ENCODE results near the gene LRRC46. TPM values are rescaled to one million over a fixed set of nuclear protein-coding genes. Genes with fewer than 3 reads are reported as not detected.

Gene LRRC46
- total RNA-seq, 4 donors from 2014 or later = 0.20 TPM; not detected in 3

- DNase-seq (no peak), ATAC-seq (no peak)
- Histone ChIP-seq H3K27me3 (peaks cover 48 to 55% (median 53%) of the 10 kb centered on the region in 3 donors), H3K9me3 (no peaks in the 10 kb centered on the region), H3K27ac (no peak overlapping the region), H3K4me3 (no peak overlapping the region), H3K36me3 (no peaks in the 10 kb centered on the region), H3K4me1 (peaks cover 5 to 8% of the 10 kb centered on the region in 2 donors)
- no peak for TF ChIP-seq POLR2A (IDR thresholded peaks at IDR 0.05)
- TF ChIP-seq CTCF (IDR thresholded peaks at IDR 0.05 in 4 of 5, conservative IDR thresholded peaks at IDR 0.05 in 1 of 5) = no peak
- intact Hi-C loops (cut with DNase I; ENCODE audit: low total_unique reads) (no loop called here), in situ Hi-C loops (cut with MboI; ENCODE audit: low sequenced_read_pairs in 4 of 4) (loop anchor here in 1 of 4 donors (25.0 kb wide), 1 partner anchor 129 kb away; no protein-coding TSS in a partner anchor)
These were observed 40.4 kb upstream of the LRRC46 start for GRCh38 chr17:47791025-47791424.

- H3K9me3 ChIP-seq = no peaks in the 10 kb centered on the region
- no peak for DNase-seq
- H3K27ac ChIP-seq = no peak overlapping the region
- in situ Hi-C loops (cut with MboI; ENCODE audit: low sequenced_read_pairs in 4 of 4) (loop anchor here in 1 of 4 donors (25.0 kb wide), 1 partner anchor 130 kb away; no protein-coding TSS in a partner anchor), intact Hi-C loops (cut with DNase I; ENCODE audit: low total_unique reads) (no loop called here)
- H3K4me3 ChIP-seq = no peak overlapping the region
- TF ChIP-seq CTCF (IDR thresholded peaks at IDR 0.05 in 4 of 5, conservative IDR thresholded peaks at IDR 0.05 in 1 of 5) (no peak), POLR2A (IDR thresholded peaks at IDR 0.05) (no peak)
- H3K27me3 ChIP-seq = peaks cover 47 to 55% (median 49%) of the 10 kb centered on the region in 3 donors
- no peaks in the 10 kb centered on the region for H3K36me3 ChIP-seq
- ATAC-seq = no peak
- peaks cover 5 to 8% of the 10 kb centered on the region in 2 donors for H3K4me1 ChIP-seq
These were observed 39.0 kb upstream of the LRRC46 start for GRCh38 chr17:47792457-47792856.

- intact Hi-C loops (cut with DNase I; ENCODE audit: low total_unique reads) (no loop called here), in situ Hi-C loops (cut with MboI; ENCODE audit: low sequenced_read_pairs in 4 of 4) (loop anchor here in 1 of 4 donors (25.0 kb wide), 1 partner anchor 131 kb away; no protein-coding TSS in a partner anchor)
- no peak for TF ChIP-seq CTCF (IDR thresholded peaks at IDR 0.05 in 4 of 5, conservative IDR thresholded peaks at IDR 0.05 in 1 of 5)
- no peak for TF ChIP-seq POLR2A (IDR thresholded peaks at IDR 0.05)
These were observed 38.5 kb upstream of the LRRC46 start for GRCh38 chr17:47792979-47793378.

GRCh38 chr17:47797797-47798196, 33.7 kb upstream of the LRRC46 start:
- H3K4me1 ChIP-seq = no peaks in the 10 kb centered on the region
- no peaks in the 10 kb centered on the region for H3K9me3 ChIP-seq
- no peak for TF ChIP-seq CTCF (IDR thresholded peaks at IDR 0.05 in 4 of 5, conservative IDR thresholded peaks at IDR 0.05 in 1 of 5)
- no peak for TF ChIP-seq POLR2A (IDR thresholded peaks at IDR 0.05)
- H3K27ac ChIP-seq = no peak overlapping the region
- H3K36me3 ChIP-seq = no peaks in the 10 kb centered on the region
- in situ Hi-C loops (cut with MboI; ENCODE audit: low sequenced_read_pairs in 4 of 4) (loop anchor here in 1 of 4 donors (25.0 kb wide), 1 partner anchor 135 kb away; no protein-coding TSS in a partner anchor), intact Hi-C loops (cut with DNase I; ENCODE audit: low total_unique reads) (no loop called here)
- H3K27me3 ChIP-seq = peaks cover 0 to 9% (median 5%) of the 10 kb centered on the region in 3 donors
- no peak for DNase-seq
- no peak for ATAC-seq
- H3K4me3 ChIP-seq = no peak overlapping the region

More at GRCh38 chr17:47792979-47793378, 38.5 kb upstream of the LRRC46 start:
- H3K27ac ChIP-seq = no peak overlapping the region
- H3K4me1 ChIP-seq = peaks cover 5 to 8% of the 10 kb centered on the region in 2 donors
- no peak for DNase-seq
- no peak for ATAC-seq
- no peaks in the 10 kb centered on the region for H3K9me3 ChIP-seq
- H3K27me3 ChIP-seq = peaks cover 41 to 51% (median 45%) of the 10 kb centered on the region in 3 donors
- no peak overlapping the region for H3K4me3 ChIP-seq
- H3K36me3 ChIP-seq = no peaks in the 10 kb centered on the region
